T-helper 22 cell (primary cell): Measurements from ENCODE around the gene RBX1.

Experiments
- DNase-seq: peaks from one replicate; pipeline ENCODE4 v3.0.0-alpha.2; 2020; ENCODE audit warnings: low read depth

RBX1 gene

GRCh38 chr22:41022470-41023298, 71.5 kb downstream of the RBX1 start:
- DNase-seq = peak; percentile 66
